WERI-Rb-1 (cell line): Measurements from ENCODE around the gene KRT4.

Experiments used
- DNase-seq: peaks from one replicate; pipeline ENCODE4 v3.0.0-alpha.2; 2020
- H3K27ac ChIP-seq: fragments of 250-450 bp; sonication (Bioruptor Pico); 2 replicates; pipeline ENCODE4 v1.5.1; 2020; ENCODE audit warnings: mild to moderate bottlenecking, moderate library complexity
- H3K27me3 ChIP-seq: fragments of 250-450 bp; sonication (Bioruptor Pico); 2 replicates; pipeline ENCODE4 v1.5.1; 2021; ENCODE audit warnings: mild to moderate bottlenecking, low read depth, moderate library complexity; ENCODE audit not compliant: insufficient read depth, severe bottlenecking
- H3K36me3 ChIP-seq: fragments of 250-450 bp; sonication (Bioruptor Pico); 2 replicates; pipeline ENCODE4 v1.5.1; 2020; ENCODE audit warnings: mild to moderate bottlenecking, moderate library complexity
- H3K4me3 ChIP-seq: 2 replicates; pipeline ENCODE4 v1.5.1; 2011; ENCODE audit warnings: low read depth, mild to moderate bottlenecking, control low read depth, low read length
- H3K9me3 ChIP-seq: fragments of 250-450 bp; sonication (Bioruptor Pico); 2 replicates; pipeline ENCODE4 v1.5.1; 2021; ENCODE audit warnings: mild to moderate bottlenecking, moderate library complexity; ENCODE audit not compliant: severe bottlenecking
- CTCF ChIP-seq: IDR thresholded peaks from 2 replicates; pipeline ENCODE4 v1.5.1; 2011; ENCODE audit warnings: low read depth, mild to moderate bottlenecking, control low read depth, inconsistent platforms, low read length

The KRT4 gene

GRCh38 chr12:52818388-52818787 lies 4.5 kb upstream of the KRT4 start:
- peaks cover 87% of the 10 kb centered on the region for H3K27me3 ChIP-seq
- no peak for DNase-seq
- TF ChIP-seq CTCF, result no peak
- no peaks in the 10 kb centered on the region for H3K36me3 ChIP-seq
- H3K9me3 ChIP-seq, result no peaks in the 10 kb centered on the region
- no peak overlapping the region for H3K27ac ChIP-seq
- no peak overlapping the region for H3K4me3 ChIP-seq

GRCh38 chr12:52817699-52818238 lies 3.9 kb upstream of the KRT4 start:
- Histone ChIP-seq H3K36me3 (no peaks in the 10 kb centered on the region), H3K9me3 (no peaks in the 10 kb centered on the region), H3K27me3 (peaks cover 87% of the 10 kb centered on the region), H3K27ac (no peak overlapping the region), H3K4me3 (no peak overlapping the region)
- no peak for DNase-seq
- no peak for TF ChIP-seq CTCF

DNA sequence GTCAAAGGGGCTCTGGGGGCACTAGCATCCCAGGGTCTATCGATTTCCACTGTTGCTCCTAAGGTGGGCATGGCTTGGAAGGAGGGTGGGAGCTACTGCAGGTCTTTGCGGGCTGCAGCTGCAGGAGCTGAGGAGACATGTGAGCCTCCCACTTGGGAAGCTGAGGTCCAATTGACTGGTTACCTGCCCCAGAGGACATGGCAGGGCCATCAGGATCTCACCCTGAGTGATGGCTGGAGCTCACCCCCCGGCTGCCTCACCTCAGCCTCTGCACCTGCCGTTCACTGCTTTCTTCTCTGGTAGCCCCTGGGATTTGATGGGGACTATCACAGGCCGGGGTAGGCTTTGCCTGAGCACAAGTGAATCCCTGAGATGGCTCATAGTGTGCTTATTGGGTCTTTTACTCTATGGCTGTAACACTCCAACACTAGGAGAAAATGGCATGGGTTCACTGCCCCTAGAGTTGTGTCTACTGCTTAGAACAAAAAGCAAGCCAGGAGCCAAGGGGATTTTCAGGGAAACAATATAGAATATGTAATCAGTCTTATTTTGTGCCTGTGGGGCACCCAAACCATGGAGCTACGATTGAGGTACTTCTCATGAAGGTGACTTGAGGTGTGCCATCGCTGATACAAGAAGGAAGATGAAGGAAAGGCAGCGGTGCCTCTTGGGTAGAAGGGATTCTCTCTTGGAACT lies 3.2 kb upstream of the KRT4 start:
- Histone ChIP-seq H3K36me3 (no peaks in the 10 kb centered on the region), H3K27me3 (peaks cover 87% of the 10 kb centered on the region), H3K9me3 (no peaks in the 10 kb centered on the region), H3K4me3 (no peak overlapping the region), H3K27ac (no peak overlapping the region)
- no peak for TF ChIP-seq CTCF
- no peak for DNase-seq

DNA sequence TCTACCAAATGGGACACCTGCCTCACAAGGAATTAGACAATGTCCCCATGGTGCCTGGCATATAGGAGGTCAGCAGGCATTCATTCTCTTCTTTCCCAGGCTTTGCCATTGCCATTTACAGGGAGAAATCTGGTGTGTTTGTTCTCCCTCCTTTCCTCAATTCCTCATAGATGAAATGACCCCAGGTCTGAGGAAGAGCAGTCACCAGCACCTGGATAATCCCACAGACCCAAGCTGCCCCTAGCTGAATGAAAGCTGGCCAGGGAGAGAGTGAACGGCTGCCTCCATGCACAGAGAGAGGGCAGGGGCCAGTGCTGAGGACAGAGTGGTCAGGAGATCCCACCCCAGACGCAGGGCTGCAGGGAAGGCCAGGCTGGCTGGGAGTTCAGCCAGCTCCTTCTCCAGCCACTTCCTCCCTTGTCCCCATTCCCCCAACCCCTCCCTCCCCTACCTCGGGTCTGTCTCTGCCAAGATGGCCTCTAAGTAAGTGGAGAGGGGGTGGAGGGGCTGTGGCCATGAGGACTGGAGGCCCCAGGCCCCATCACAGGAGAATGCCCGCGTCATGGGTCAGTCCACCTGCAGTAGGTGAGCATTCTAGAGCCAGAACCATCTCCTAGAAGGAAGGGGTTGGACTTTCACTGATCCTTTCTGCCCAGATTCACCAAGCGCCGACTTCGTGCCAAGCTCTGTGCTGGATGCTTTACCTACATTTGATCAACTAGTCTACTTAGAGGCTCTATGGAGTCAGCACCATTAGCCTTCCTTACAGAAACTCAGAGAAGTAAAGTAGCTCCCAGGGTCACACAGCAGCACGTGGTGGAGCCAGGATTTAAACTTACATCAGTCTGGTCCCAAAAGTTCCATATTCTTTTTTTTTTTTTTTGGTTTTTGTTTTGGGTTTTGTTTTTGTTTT lies 2.0 kb upstream of the KRT4 start:
- H3K27me3 ChIP-seq, result peaks cover 89% of the 10 kb centered on the region
- H3K9me3 ChIP-seq, result no peaks in the 10 kb centered on the region
- H3K4me3 ChIP-seq, result no peak overlapping the region
- no peaks in the 10 kb centered on the region for H3K36me3 ChIP-seq
- no peak for DNase-seq
- TF ChIP-seq CTCF, result no peak
- H3K27ac ChIP-seq, result no peak overlapping the region

- no peak for TF ChIP-seq CTCF
- Histone ChIP-seq H3K9me3 (no peaks in the 10 kb centered on the region), H3K27ac (no peak overlapping the region), H3K27me3 (peaks cover 89% of the 10 kb centered on the region), H3K4me3 (no peak overlapping the region), H3K36me3 (no peaks in the 10 kb centered on the region)
- DNase-seq, result no peak
These were observed 1.2 kb upstream of the KRT4 start for GRCh38 chr12:52815161-52815560.
